ENCODE measurements around the gene ARHGEF12.

DNA sequence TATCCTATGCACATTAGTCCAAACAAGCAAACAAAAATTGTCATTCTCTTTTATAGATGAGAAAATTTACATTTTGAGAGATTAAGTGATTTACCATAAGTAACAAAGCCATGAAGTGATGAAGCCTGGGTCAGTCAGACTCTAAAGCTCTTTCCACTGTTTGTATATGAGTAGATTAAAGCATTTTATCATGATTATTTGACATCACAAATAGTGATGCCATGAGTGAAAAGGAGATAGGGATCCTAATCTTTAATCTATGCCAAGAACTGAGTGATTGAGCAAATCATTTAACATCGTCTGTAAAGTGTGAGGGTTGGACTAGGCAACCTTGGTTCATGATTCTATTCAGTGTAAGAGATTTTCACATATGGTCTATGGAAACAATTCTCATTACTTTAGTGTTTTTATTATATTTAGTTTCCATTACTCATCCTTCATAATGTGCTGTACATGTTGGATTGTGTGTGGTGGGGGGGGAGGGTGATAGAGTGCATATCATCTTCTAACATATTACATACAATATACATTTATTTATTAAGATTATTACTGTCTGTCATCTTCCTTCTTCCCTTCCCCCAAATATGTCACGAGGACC is 50.7 kb downstream of the ARHGEF12 start:
- TF ChIP-seq POLR2A (IDR thresholded peaks at IDR 0.05): no peak
- TF ChIP-seq, protein P1, sequence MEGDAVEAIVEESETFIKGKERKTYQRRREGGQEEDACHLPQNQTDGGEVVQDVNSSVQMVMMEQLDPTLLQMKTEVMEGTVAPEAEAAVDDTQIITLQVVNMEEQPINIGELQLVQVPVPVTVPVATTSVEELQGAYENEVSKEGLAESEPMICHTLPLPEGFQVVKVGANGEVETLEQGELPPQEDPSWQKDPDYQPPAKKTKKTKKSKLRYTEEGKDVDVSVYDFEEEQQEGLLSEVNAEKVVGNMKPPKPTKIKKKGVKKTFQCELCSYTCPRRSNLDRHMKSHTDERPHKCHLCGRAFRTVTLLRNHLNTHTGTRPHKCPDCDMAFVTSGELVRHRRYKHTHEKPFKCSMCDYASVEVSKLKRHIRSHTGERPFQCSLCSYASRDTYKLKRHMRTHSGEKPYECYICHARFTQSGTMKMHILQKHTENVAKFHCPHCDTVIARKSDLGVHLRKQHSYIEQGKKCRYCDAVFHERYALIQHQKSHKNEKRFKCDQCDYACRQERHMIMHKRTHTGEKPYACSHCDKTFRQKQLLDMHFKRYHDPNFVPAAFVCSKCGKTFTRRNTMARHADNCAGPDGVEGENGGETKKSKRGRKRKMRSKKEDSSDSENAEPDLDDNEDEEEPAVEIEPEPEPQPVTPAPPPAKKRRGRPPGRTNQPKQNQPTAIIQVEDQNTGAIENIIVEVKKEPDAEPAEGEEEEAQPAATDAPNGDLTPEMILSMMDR (IDR thresholded peaks at IDR 0.05 in 4 of 5, conservative IDR thresholded peaks at IDR 0.05 in 1 of 5): no peak
